WTC11 (cell line): ENCODE results near the gene CBX1. TPM values are rescaled to one million over a fixed set of nuclear protein-coding genes. Genes with fewer than 3 reads are reported as not detected.

ENCODE experiments used
- ATAC-seq: fragments of 200-7000 bp; cut with Tn5 transposase; 2 replicates; pipeline ENCODE4 v1.10.0; 2021; ENCODE audit warnings: mild to moderate bottlenecking, moderate library complexity
- CTCF ChIA-PET: fragments of 300-600 bp; sonication (Branson Sonifier 250); formaldehyde crosslinking; loops from one replicate; lab custom pipeline; 2021; ENCODE audit warnings: antibody characterized with exemption; lab: Charles Lee
- POLR2A ChIA-PET: fragments of 350-600 bp; sonication (Branson Sonifier 250); formaldehyde crosslinking; loops from one replicate; lab custom pipeline; 2021; ENCODE audit warnings: antibody characterized with exemption; lab: Charles Lee
- DNase-seq: peaks from one replicate; pipeline ENCODE4 v3.0.0; 2021; ENCODE audit warnings: low spot score
- H3K27ac Mint-ChIP-seq: 2 replicates; pipeline ENCODE4 v1.8.0; 2021; ENCODE audit warnings: mixed read lengths
- H3K27me3 Mint-ChIP-seq: 2 replicates; pipeline ENCODE4 v1.8.0; 2021; ENCODE audit warnings: low read depth, mild to moderate bottlenecking, moderate library complexity, mixed read lengths
- H3K36me3 Mint-ChIP-seq: 2 replicates; pipeline ENCODE4 v1.8.0; 2021; ENCODE audit warnings: mixed read lengths
- H3K4me1 Mint-ChIP-seq: 2 replicates; pipeline ENCODE4 v1.8.0; 2022; ENCODE audit warnings: mixed read lengths
- H3K4me3 Mint-ChIP-seq: 2 replicates; pipeline ENCODE4 v1.8.0; 2021; ENCODE audit warnings: mild to moderate bottlenecking, moderate library complexity, mixed read lengths
- H3K9me3 Mint-ChIP-seq: 2 replicates; pipeline ENCODE4 v1.8.0; 2021; ENCODE audit warnings: mixed read lengths
- AR ChIP-seq: fragments of 250-450 bp; sonication (Bioruptor Pico); IDR thresholded peaks from 2 replicates; pipeline ENCODE4 v1.9.0; 2021; ENCODE audit warnings: mild to moderate bottlenecking
- ARID4B ChIP-seq: sonication (generic); formaldehyde crosslinking; IDR thresholded peaks from 2 replicates; pipeline ENCODE4 v1.8.0; 2023; ENCODE audit warnings: missing genetic modification reagents, mild to moderate bottlenecking, borderline replicate concordance
- E2F4 ChIP-seq: sonication (generic); formaldehyde crosslinking; IDR thresholded peaks from 2 replicates; pipeline ENCODE4 v1.8.1; 2022; ENCODE audit warnings: low read depth, mild to moderate bottlenecking, moderate library complexity, missing genetic modification reagents, borderline replicate concordance
- EMX1 ChIP-seq: fragments of 250-450 bp; sonication (Bioruptor Pico); IDR thresholded peaks from 2 replicates; pipeline ENCODE4 v1.8.0; 2021; ENCODE audit warnings: mild to moderate bottlenecking
- FOXJ3 ChIP-seq: sonication (generic); formaldehyde crosslinking; IDR thresholded peaks from 2 replicates; pipeline ENCODE4 v1.9.0; 2021; ENCODE audit warnings: missing genetic modification reagents, mild to moderate bottlenecking, borderline replicate concordance
- FOXK1 ChIP-seq: sonication (generic); formaldehyde crosslinking; IDR thresholded peaks from 2 replicates; pipeline ENCODE4 v1.8.0; 2022; ENCODE audit warnings: mild to moderate bottlenecking, moderate library complexity, missing genetic modification reagents
- GRHL2 ChIP-seq: fragments of 250-450 bp; sonication (Bioruptor Pico); IDR thresholded peaks from 2 replicates; pipeline ENCODE4 v1.8.0; 2022; ENCODE audit warnings: mild to moderate bottlenecking, moderate library complexity; ENCODE audit not compliant: insufficient replicate concordance, severe bottlenecking
- HMGXB4 ChIP-seq: sonication (generic); formaldehyde crosslinking; IDR thresholded peaks from 2 replicates; pipeline ENCODE4 v1.8.1; 2023; ENCODE audit warnings: mild to moderate bottlenecking, moderate library complexity, missing genetic modification reagents
- IRF1 ChIP-seq: sonication (generic); formaldehyde crosslinking; IDR thresholded peaks from 2 replicates; pipeline ENCODE4 v1.8.0; 2023; ENCODE audit warnings: missing genetic modification reagents
- IRF2 ChIP-seq: sonication (generic); formaldehyde crosslinking; IDR thresholded peaks from 2 replicates; pipeline ENCODE4 v1.8.0; 2022; ENCODE audit warnings: low read depth, missing genetic modification reagents, borderline replicate concordance
- JUN ChIP-seq: sonication (generic); formaldehyde crosslinking; IDR thresholded peaks from 2 replicates; pipeline ENCODE4 v1.8.0; 2023; ENCODE audit warnings: mild to moderate bottlenecking, missing genetic modification reagents
- MYBL2 ChIP-seq: sonication (generic); formaldehyde crosslinking; IDR thresholded peaks from 2 replicates; pipeline ENCODE4 v1.8.1; 2023; ENCODE audit warnings: mild to moderate bottlenecking, moderate library complexity, missing genetic modification reagents
- OVOL2 ChIP-seq: fragments of 250-450 bp; sonication (Bioruptor Pico); IDR thresholded peaks from 2 replicates; pipeline ENCODE4 v1.9.0; 2021; ENCODE audit warnings: mild to moderate bottlenecking, borderline replicate concordance
- PRDM15 ChIP-seq: sonication (generic); formaldehyde crosslinking; IDR thresholded peaks from 2 replicates; pipeline ENCODE4 v1.8.0; 2022; ENCODE audit warnings: missing genetic modification reagents
- TCF7 ChIP-seq: sonication (generic); formaldehyde crosslinking; IDR thresholded peaks from 2 replicates; pipeline ENCODE4 v1.8.0; 2022; ENCODE audit warnings: mild to moderate bottlenecking, low read depth, missing genetic modification reagents, moderate library complexity
- USF1 ChIP-seq: sonication (generic); formaldehyde crosslinking; IDR thresholded peaks from 2 replicates; pipeline ENCODE4 v1.8.0; 2022; ENCODE audit warnings: mild to moderate bottlenecking, missing genetic modification reagents
- ZNF416 ChIP-seq: fragments of 250-450 bp; sonication (Bioruptor Pico); IDR thresholded peaks from 2 replicates; pipeline ENCODE4 v1.9.0; 2021; ENCODE audit warnings: mild to moderate bottlenecking, inconsistent platforms
- total RNA-seq: library from RNA; stranded (reverse); gene quantifications from 3 replicates; pipeline ENCODE4 v1.2.3, GENCODE V29; 2021

The CBX1 gene
- total RNA-seq, 1 experiment from 2014 or later, result 162 TPM

GRCh38 chr17:48031966-48032365 is 69.3 kb downstream of the CBX1 start:
- no peak for DNase-seq
- H3K4me3 Mint-ChIP-seq, result no peak overlapping the region
- CTCF ChIA-PET, result interaction anchor here (1.1 kb wide), 1 partner anchor 61 kb away, joined by 3 read pairs; the partner anchor contains the start of gene CDK5RAP3
- TF ChIP-seq ZNF416 (CRISPR knock-in tag) (no peak), FOXJ3 (CRISPR knock-in tag) (no peak), EMX1 (no peak), HMGXB4 (CRISPR knock-in tag) (no peak), E2F4 (no peak), IRF1 (CRISPR knock-in tag) (no peak), USF1 (CRISPR knock-in tag) (no peak)
- TF ChIP-seq, all 79 proteins: peak for 0
- POLR2A ChIA-PET, result interaction anchor here (0.5 to 0.7 kb wide), 2 partner anchors 46 to 61 kb away, joined by 3 read pairs; partner anchors contain the start of gene CDK5RAP3
- ATAC-seq, result no peak
- Mint-ChIP-seq H3K36me3 (no peaks in the 10 kb centered on the region), H3K9me3 (no peaks in the 10 kb centered on the region), H3K4me1 (no peaks in the 10 kb centered on the region), H3K27ac (no peak overlapping the region), H3K27me3 (peaks cover 35% of the 10 kb centered on the region)

- H3K4me3 Mint-ChIP-seq, result no peak overlapping the region
- peaks cover 34% of the 10 kb centered on the region for H3K27me3 Mint-ChIP-seq
- H3K27ac Mint-ChIP-seq, result no peak overlapping the region
- peaks cover 11% of the 10 kb centered on the region for H3K4me1 Mint-ChIP-seq
- POLR2A ChIA-PET, result interaction anchor here (0.7 to 1.1 kb wide), 2 partner anchors 18 to 143 kb away, joined by 3 to 6 read pairs; partner anchors contain the start of gene NFE2L1
- no peak for DNase-seq
- ATAC-seq, result no peak
- CTCF ChIA-PET, result interaction anchor here (1.3 kb wide), 1 partner anchor 38 kb away, joined by 3 read pairs; no protein-coding TSS in a partner anchor
- H3K9me3 Mint-ChIP-seq, result no peaks in the 10 kb centered on the region
- no peaks in the 10 kb centered on the region for H3K36me3 Mint-ChIP-seq
- TF ChIP-seq ARID4B (CRISPR knock-in tag), result no peak
- no peak for TF ChIP-seq IRF2
- no peak for TF ChIP-seq E2F4
- no peak for TF ChIP-seq GRHL2
- TF ChIP-seq PRDM15 (CRISPR knock-in tag), result no peak
- no peak for TF ChIP-seq MYBL2
- TF ChIP-seq JUN (CRISPR knock-in tag), result no peak
- TF ChIP-seq FOXK1, result no peak
- TF ChIP-seq OVOL2 (CRISPR knock-in tag), result no peak
- TF ChIP-seq AR, result no peak
- no peak for TF ChIP-seq TCF7 (CRISPR knock-in tag)
These were observed 70.7 kb downstream of the CBX1 start for GRCh38 chr17:48030531-48030930.
